ENCODE data around the gene SMIM45.
A peak's percentile ranks its signal among the peaks of the same experiment; 100 is the strongest.

SMIM45 gene

DNA sequence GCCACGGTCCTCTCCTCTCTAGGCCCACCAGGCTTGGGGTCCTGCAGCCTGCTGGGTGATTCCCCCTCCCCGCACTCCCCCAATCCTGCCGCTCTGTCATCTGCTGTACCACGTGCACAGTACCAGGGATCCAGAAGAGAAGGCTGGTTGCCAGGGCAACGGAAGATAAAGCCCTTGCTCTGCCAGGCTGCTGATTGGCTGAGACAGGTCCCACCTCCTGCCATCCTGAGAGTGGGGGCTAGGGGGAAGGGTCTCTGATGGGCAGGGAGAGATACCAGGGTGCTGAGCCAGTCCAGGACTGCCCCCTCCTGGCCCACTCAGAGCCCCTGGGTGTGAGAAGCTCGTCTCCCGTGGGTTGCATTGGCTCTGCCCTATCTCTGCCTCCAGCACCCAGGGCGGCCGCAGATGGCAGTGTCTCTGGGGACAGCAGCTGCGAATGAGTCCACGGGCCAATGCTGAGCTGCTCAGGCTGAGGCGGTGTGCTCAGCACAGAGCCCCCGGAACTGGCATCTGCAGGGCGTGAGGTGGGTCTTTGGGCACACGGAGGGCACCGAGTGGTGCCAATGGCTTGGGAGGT lies at the start of gene SMIM45:
Gene SMIM45 (plus strand): TSS at position 253 of the 577 bp plus-strand sequence.
- WGBS, 10 experiments, result 20 to 100% (median 76%) methylated on average over 1 to 3 of the region's 16 CpGs; no CpG with 5 or more reads in 4 of the 10 experiments
- peak within 1 kb of the TSS in 3 of 5 donors; percentile 1 to 3 (median 2) for H3K4me3 ChIP-seq
- ATAC-seq (replicated peaks in 6 of 8), result peak in 5 of 8 experiments; percentile 82 to 88 (median 84)
- peak within 1 kb of the TSS; percentile 24 to 33 for H3K27ac ChIP-seq
- in situ Hi-C loops (cut with MboI; ENCODE audit: low pct_unique_long_range_greater_than_20kb in 2 of 9, low sequenced_read_pairs in 9 of 9, unreplicated experiment in 9 of 9), result loop anchor here in 1 of 9 experiments (25.0 kb wide), 1 partner anchor 510 kb away; no protein-coding TSS in a partner anchor
- peaks cover 24 to 29% of the 10 kb centered on the region in 2 donors for H3K4me1 ChIP-seq (replicated peaks in 1 of 2)

DNA sequence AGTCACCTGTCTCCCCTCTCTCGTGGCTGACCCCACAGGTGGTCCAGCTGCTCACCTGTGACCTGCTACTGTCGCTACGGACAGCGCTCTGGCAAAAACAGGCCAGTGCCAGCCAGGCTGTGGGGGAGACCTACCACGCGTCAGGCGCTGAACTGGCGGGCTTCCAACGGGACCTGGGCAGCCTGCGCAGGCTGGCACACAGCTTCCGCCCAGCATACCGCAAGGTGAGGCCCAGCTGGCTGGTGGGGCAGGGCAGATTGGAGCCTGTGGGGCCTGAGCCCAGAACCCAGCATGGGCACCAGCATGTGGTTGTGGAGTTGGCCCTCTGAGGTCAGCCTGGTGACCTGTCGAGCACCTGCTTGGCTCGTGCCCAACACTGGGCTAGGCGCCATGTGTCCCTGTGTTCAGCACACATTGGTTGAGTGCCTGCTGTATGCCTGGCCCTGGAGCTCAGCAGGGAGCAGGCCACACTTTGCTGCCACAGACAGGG lies 49.0 kb upstream of the SMIM45 start:
- whole genome bisulfite sequencing, 10 experiments, result 67 to 100% (median 98%) methylated on average over 1 to 14 of the region's 15 CpGs; no CpG with 5 or more reads in 5 of the 10 experiments
- in situ Hi-C loops (cut with MboI; ENCODE audit: low pct_unique_long_range_greater_than_20kb in 2 of 9, low sequenced_read_pairs in 9 of 9, unreplicated experiment in 9 of 9), result no loop called here
- Histone ChIP-seq H3K4me1 (replicated peaks in 1 of 2) (no peaks in the 10 kb centered on the region), H3K4me3 (no peak overlapping the region), H3K27ac (no peak overlapping the region)
- peak in 3 of 8 experiments; percentile 6 to 14 (median 10) for ATAC-seq (replicated peaks in 6 of 8)

DNA sequence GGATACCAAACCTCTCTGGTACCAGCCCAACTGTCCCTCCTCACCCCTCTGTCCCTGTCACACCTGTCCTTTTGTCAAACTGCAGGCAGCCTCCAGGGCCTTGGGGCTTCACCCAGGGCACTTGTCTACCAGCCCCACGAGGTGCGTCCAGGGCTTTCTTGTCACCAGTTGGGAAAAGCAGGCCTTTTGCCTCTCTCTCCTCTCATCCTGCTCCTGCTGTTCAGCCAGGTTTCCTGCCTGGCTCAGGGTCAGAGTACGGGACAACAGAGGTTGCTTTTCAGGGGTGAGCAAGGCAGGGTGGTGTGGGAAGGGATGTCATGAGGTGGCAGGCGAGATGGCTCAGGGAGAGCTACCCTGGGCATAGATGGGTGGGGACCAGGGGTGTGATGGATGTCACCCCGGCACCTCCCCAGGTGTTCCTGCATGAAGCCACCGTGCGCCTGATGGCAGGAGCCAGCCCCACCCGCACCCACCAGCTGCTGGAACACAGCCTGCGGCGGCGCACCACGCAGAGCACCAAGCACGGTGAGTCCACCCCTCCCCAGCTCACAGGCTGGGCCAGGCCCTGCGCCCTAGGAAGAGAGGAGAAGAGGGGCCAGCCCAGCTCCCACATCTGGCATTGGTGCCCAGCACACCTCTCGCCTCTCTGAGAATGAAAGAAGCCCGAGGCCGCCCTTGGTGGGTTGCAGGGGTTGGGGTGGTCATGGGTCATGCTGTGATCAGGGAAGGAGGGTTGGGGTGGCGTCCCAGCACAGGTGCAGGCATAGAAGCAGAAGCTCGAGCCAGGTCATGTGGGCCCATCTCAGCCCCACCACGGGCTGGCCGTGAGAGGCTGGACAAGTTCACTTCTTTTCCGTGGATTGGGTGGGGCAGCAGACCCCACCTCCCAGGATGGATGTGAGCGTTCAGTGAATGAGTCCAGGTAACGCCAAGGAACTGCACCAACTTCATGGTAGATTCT lies 47.2 kb upstream of the SMIM45 start:
- Histone ChIP-seq H3K4me1 (replicated peaks in 1 of 2) (no peaks in the 10 kb centered on the region), H3K4me3 (no peak overlapping the region), H3K27ac (no peak overlapping the region)
- in situ Hi-C loops (cut with MboI; ENCODE audit: low pct_unique_long_range_greater_than_20kb in 2 of 9, low sequenced_read_pairs in 9 of 9, unreplicated experiment in 9 of 9), result no loop called here
- 99 to 100% (median 100%) methylated on average over 1 to 10 of the region's 24 CpGs; no CpG with 5 or more reads in 7 of the 10 experiments for WGBS, 10 experiments
- peak in 1 of 8 experiments; percentile 2 for ATAC-seq (replicated peaks in 6 of 8)

DNA sequence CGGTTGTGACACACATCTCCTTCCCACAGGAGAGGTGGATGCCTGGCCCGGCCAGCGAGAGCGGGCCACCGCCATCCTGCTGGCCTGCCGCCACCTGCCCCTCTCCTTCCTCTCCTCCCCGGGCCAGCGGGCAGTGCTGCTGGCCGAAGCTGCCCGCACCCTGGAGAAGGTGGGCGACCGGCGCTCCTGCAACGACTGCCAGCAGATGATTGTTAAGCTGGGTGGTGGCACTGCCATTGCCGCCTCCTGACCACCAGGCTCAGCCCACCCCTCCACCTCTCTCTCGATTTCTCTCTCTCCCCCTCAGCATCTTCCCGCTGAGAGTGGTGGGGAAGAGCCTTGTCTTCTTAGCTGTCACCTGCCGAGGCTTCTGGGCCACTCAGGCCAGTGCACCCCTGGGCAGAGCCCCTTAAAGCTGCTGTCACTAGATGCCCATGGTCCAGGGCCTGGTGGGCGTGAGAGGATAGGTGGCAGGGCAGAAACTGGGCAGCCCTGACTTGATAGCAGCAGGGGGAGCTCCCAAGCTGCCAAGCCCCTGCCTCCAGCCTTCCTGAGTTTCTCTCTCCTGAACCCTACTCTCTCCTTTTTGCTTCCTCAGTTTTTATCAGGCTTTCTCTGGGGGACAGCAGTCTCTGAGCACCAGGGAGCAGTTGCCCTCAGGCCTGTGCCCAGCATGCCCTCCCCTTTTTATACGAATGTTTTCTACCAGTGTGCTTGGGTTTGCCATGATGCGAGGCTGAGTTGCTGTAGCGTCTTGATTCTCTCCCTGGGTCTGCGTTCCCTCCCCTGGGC lies 46.3 kb upstream of the SMIM45 start:
- H3K4me3 ChIP-seq, result no peak overlapping the region
- in situ Hi-C loops (cut with MboI; ENCODE audit: low pct_unique_long_range_greater_than_20kb in 2 of 9, low sequenced_read_pairs in 9 of 9, unreplicated experiment in 9 of 9), result no loop called here
- H3K27ac ChIP-seq, result no peak overlapping the region
- no peak for ATAC-seq (replicated peaks in 6 of 8)
- peaks cover under 1 to 5% of the 10 kb centered on the region in 2 donors for H3K4me1 ChIP-seq (replicated peaks in 1 of 2)
- WGBS, 10 experiments, result 80 to 100% (median 93%) methylated on average over 1 to 6 of the region's 23 CpGs; no CpG with 5 or more reads in 5 of the 10 experiments

DNA sequence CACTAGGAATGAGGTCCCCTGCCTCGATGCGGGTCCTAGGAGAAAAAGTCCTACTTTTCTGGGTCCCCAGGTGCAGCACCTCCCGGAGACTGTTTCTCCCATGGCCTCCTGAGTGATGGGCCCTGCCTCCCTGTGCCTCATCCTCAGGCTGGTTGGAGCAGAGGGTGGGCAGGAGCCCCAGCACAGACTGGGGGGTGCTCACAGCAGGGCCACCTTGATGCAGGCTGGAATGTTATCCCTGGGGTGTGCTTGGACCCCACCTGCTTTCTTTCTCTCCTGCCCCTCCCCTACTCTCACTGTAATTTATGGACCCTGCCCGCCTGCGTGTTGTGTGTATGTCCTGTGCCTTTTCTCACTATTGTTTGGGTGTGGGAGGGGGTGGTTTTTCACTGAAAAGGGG lies 45.1 kb upstream of the SMIM45 start:
- ATAC-seq (replicated peaks in 6 of 8), result no peak
- in situ Hi-C loops (cut with MboI; ENCODE audit: low pct_unique_long_range_greater_than_20kb in 2 of 9, low sequenced_read_pairs in 9 of 9, unreplicated experiment in 9 of 9), result no loop called here
- 83 to 100% (median 100%) methylated on average over 1 to 2 of the region's 5 CpGs; no CpG with 5 or more reads in 7 of the 10 experiments for WGBS, 10 experiments
- Histone ChIP-seq H3K4me1 (replicated peaks in 1 of 2) (peaks cover 2 to 9% of the 10 kb centered on the region in 2 donors), H3K4me3 (no peak overlapping the region), H3K27ac (no peak overlapping the region)

DNA sequence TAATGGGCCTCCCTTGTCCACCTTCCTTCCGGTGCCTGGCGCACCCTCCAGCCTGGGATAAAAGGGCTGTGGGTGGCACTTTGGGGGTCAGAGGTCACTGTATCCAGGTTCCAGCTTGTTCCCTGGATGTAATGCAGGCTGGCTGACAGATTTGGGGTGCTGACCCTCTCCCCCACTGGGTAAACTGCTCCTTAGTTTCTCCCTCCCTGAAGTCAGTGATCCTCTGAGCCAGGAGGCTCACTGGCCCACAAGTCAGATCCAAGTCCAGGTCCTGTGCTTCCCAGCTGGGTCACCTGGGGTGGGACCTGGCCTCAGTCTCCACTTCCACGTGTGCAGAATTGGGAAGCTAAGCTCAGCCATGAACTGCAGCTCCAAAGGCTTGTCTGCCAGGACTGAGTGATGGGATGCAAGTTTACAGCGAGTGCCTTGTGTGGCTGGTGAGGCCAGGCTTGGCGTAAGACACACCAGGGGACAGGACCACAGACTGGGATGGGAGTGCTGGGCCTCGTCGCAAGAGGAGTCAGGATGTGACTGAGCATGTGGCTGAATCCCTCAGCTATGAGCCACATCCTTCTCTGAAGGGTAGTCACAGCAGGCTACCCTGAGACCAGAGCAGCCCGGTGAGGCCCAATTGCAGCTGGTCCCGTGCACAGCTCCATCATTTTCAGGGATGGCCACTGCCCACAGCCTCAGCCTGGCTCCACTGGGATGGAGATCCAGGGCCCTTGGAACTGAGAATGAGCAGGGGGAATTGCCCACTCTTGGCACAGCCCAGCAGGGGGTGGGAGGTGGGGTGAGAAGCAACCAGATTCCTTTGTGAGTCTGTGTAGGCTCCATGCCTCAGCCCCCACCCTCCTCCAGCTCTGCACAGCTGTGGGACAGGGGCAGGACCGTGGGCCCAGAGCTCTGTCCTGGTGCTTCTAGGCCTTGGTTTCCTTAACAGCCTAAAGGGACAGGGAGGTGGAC lies 44.2 kb upstream of the SMIM45 start:
- H3K4me1 ChIP-seq (replicated peaks in 1 of 2), result peaks cover 2 to 9% of the 10 kb centered on the region in 2 donors
- no peak overlapping the region for H3K27ac ChIP-seq
- peak in 3 of 8 experiments; percentile 3 to 4 (median 4) for ATAC-seq (replicated peaks in 6 of 8)
- no peak overlapping the region for H3K4me3 ChIP-seq
- WGBS, 10 experiments, result 50 to 80% (median 70%) methylated on average over 1 to 5 of the region's 10 CpGs; no CpG with 5 or more reads in 6 of the 10 experiments
- in situ Hi-C loops (cut with MboI; ENCODE audit: low pct_unique_long_range_greater_than_20kb in 2 of 9, low sequenced_read_pairs in 9 of 9, unreplicated experiment in 9 of 9), result no loop called here

DNA sequence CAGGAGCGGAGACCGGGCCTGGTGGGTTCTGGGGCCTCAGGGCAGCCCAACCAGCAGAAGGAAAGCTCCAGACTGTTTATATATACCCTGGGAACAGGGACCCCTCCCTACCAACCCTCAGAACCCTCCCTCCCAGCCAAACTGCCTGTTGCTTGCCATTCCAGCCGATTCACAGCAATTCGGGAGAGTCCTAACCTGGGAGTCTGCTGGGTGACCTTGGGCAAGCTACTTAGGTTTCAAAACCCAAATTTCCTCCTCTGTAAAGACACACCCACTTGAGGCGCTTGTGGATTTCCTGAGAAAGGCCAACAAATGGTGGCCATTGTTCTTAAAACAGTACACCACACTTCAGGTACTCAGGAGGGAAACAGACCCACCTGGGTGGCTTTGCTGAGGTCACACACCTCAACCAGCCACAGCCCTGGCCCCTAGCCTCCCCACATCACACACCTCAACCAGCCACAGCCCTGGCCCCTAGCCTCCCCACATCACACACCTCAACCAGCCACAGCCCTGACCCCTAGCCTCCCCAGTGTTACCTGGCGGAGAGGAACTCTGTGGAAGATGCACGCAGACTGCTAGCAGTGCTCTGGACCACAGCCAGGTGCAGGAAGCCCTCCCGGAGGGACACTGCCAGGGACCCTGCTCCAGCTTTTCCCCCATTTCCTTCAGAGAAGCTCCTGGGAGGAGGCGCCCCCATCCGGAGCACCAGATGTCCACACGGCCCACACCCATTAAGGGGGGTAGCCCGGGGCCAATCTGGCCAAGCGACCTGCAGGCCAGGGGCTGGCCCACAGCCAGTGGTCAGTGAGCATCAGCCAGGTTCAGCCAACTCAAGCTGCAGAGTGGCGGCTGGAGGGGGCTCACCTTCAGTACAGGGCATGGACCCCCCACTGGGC lies 43.3 kb upstream of the SMIM45 start:
- H3K4me3 ChIP-seq, result no peak overlapping the region
- 24 to 100% (median 64%) methylated on average over 1 to 7 of the region's 14 CpGs; no CpG with 5 or more reads in 5 of the 10 experiments for WGBS, 10 experiments
- peak in 5 of 8 experiments; percentile 1 to 11 (median 4) for ATAC-seq (replicated peaks in 6 of 8)
- H3K4me1 ChIP-seq (replicated peaks in 1 of 2), result peaks cover 2 to 9% of the 10 kb centered on the region in 2 donors
- in situ Hi-C loops (cut with MboI; ENCODE audit: low pct_unique_long_range_greater_than_20kb in 2 of 9, low sequenced_read_pairs in 9 of 9, unreplicated experiment in 9 of 9), result no loop called here
- H3K27ac ChIP-seq, result no peak overlapping the region

DNA sequence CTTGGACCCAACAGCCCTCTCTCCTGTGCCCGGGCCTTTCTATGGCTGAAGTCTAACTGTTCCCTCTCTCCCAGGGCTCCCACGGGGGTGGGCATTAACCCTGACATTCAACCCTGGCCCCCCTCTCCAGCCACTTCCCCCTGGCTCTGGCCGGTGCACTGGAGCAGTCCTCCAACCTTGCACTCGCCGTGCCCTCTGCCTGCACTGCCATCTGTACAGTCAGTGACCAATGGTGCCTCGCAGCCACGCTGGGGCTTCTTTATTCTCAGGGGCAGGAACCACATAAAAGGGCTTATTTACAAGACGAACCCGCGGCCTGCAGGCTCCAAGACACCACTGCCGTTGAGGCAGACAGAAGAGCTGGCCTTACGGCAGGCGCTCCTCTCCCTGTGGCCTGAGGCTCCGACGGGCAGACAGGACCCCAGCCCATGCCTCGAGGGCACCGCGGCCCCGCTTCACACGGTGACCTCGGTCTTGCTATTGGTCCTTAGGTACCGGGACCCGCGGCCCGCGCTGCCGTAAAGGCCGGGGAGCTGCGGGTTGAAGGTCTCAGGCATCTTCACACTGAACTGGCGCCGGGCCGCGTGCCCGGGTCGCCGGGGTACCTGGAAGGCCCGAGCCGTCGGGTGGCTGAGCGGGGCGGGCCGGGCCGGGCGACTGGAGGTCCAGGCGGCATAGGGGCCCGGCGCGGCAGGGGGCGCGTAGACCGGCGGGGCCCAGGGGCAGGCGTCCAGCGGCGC lies 42.5 kb upstream of the SMIM45 start:
- no peak overlapping the region for H3K27ac ChIP-seq
- in situ Hi-C loops (cut with MboI; ENCODE audit: low pct_unique_long_range_greater_than_20kb in 2 of 9, low sequenced_read_pairs in 9 of 9, unreplicated experiment in 9 of 9), result no loop called here
- 7 to 80% (median 75%) methylated on average over 1 to 12 of the region's 55 CpGs; no CpG with 5 or more reads in 5 of the 10 experiments for WGBS, 10 experiments
- H3K4me1 ChIP-seq (replicated peaks in 1 of 2), result peaks cover 2 to 9% of the 10 kb centered on the region in 2 donors
- peak in 5 of 8 experiments; percentile 1 to 2 (median 2) for ATAC-seq (replicated peaks in 6 of 8)
- H3K4me3 ChIP-seq, result peak overlapping the region in 2 of 5 donors; percentile 10 to 18

DNA sequence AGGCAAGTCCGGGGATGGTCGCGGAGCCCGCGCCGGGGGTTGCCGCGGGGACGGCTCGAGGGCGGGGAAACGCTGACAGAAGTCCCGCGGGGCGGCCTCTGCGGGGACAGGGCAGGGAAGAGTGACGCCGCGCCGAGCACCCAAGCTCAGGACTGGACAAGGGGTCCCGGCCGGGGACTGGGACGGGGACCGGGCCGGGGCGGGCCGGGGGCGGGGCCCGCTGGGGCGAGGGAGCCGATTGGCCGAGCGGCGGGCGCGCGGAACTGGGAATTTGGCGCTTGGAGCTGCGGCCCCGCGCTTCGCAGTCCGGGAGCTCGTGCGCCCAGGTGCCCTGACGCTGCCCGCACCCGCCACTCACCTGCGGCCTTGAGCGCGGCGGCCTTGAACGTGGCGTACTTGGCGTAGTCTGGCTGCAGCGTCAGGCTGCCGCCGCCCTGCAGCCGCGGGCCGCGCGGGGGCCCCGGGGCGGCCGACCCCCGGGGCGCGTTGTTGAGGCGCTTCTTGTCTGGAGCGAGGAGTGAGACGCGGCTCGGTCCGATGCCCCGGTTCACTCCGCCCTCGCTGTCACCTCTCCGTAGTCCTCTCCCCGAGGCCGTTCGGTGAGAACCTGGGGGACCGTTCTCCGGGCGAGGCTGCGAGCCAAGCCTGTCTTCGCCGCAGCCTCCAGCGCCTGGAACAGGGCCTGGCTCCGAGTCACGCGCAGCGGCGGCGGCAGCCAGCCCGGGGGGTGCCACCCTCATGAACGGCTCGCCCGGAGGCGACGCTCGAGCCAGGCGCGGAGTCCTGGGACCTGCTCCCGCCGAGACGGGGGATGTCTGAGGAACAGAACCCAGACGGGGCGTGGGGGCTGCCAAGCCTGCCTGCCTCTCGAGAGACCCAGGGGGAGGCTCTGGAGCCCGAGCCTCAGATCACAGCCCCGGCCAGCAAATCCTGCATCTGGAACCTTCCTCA lies 41.6 kb upstream of the SMIM45 start:
- H3K27ac ChIP-seq, result no peak overlapping the region
- in situ Hi-C loops (cut with MboI; ENCODE audit: low pct_unique_long_range_greater_than_20kb in 2 of 9, low sequenced_read_pairs in 9 of 9, unreplicated experiment in 9 of 9), result no loop called here

More for the DNA sequence above, 41.6 kb upstream of the SMIM45 start:
- 0% methylated on average over 1 to 6 of the region's 112 CpGs; no CpG with 5 or more reads in 8 of the 10 experiments for WGBS, 10 experiments
- peak; percentile 18 to 57 (median 44) for ATAC-seq (replicated peaks in 6 of 8)
- Histone ChIP-seq H3K4me1 (replicated peaks in 1 of 2) (peaks cover 2 to 12% of the 10 kb centered on the region in 2 donors), H3K4me3 (peak overlapping the region in 2 of 5 donors; percentile 10 to 18)

Data from motor neuron (in vitro differentiated cells).